Stimulated activated CD8-positive, alpha-beta memory T cell treated with anti-CD3 and anti-CD28 coated beads, Interleukin-12 subunit alpha, Interleukin-12 subunit beta, amount 100 ng/mL, for 24 hours (primary cell): ENCODE measurements around the gene PDLIM5.
"Not testable (repeated sequence)": the region's sequence is repeated elsewhere in the genome, so short reads cannot be mapped to it uniquely, and the experiment has no call there.

Source experiments
- DNase-seq: peaks from one replicate; pipeline ENCODE4 v3.0.0-alpha.2; 2020; ENCODE audit errors: extremely low read depth

The PDLIM5 gene

GRCh38 chr4:94462572-94462971, 10.8 kb downstream of the PDLIM5 start:
- no peak for DNase-seq

DNA sequence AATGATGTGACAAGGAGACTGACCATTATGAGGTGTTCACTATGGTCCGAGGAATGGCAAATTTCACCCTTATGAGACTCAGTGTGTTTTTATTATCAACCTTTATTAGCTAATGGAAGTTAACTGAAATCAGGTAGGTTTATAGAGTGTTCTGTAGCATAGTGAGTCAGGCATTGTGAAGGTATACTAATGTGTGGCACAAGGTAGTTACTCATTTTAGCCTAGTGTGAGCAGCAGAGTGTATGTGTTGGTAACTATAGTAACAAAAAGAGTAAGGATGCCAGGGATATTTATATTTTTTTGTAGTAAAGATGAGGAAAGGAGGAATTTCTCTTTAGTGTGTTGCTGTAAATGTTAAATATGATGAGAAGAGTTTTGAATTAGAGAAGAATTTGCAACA, 12.0 kb downstream of the PDLIM5 start:
- no peak for DNase-seq

DNA sequence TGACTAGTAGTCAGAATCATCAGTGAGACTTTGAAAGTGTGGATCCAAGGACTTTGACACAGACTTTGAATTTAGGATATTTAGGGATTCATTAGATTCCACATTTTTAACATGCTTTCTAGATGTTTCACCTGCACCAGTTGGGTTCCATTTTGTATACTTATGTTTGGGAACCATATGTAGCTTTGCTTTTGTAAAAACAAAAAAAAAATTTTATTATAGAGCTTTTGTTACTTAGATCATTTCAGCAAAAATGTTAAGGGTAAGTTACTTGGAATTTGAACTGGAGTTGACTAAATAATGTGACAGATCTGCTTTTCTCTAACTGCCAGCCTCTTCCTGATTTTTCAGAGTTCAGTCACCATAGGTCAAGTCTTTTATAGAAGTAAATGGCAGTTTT, 14.6 kb downstream of the PDLIM5 start:
- no peak for DNase-seq

DNA sequence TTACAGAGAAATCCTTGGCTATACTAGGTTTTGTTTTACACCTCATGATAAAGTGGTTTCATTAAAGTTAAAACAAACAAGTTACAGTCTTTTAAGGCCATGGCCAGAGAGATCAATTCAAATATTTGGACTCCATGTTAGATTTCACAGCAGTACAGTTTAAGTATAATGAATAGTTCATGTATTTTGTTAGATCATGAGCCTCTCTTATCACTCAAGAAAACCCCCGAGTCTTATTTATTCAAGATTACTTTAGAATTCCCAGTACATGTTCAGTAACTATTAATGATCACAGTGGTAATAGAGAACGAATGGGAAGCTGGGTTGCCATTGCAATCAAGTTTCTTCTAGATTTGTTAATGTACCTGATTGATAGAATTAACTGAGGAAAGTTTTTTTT, 15.2 kb downstream of the PDLIM5 start:
- no peak for DNase-seq

- DNase-seq = no peak
Measured at GRCh38 chr4:94468093-94468769, 16.5 kb downstream of the PDLIM5 start.

- DNase-seq = no peak
Measured at GRCh38 chr4:94469221-94469784, 17.6 kb downstream of the PDLIM5 start.

GRCh38 chr4:94470132-94470531, 18.4 kb downstream of the PDLIM5 start:
- no peak for DNase-seq

DNA sequence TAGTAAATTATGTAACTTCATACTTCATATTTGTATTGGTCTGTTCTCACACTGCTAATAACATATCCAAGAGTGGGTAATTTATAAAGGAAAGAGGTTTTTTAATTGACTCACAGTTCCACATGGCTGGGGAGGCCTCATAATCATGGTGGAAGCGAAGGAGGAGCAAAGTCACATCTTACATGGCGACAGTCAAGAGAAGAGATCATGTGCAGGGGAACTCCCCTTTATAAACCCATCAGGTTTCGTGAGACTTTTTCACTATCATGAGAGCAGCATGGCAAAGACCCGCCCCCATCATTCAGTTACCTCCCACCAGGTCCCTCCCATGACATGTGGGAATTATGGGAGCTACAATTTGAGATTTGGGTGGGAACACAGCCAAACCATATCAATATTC, 19.0 kb downstream of the PDLIM5 start:
- DNase-seq = not testable (repeated sequence)

GRCh38 chr4:94472056-94472826, 20.5 kb downstream of the PDLIM5 start:
- DNase-seq = no peak

DNA sequence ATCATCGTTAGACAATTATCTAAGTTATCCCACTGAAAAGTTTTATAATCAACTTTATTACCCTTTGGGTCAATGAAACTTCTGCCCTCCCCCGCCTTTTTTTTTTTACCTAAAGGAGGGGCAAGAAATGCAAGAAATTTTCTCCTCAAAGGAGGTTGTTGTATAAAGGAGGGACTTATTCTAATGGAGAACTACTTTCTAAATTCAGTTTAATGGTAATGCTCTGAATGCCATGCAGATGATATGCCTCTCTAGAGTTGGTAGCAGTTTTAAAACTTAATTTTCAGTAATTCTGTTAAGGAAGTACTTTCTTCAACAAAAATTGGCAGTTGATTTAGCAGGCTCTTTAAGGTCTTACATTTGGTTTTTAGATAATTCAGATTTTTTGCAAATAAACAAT, 23.3 kb downstream of the PDLIM5 start:
- DNase-seq = no peak

- no peak for DNase-seq
Measured at GRCh38 chr4:94475794-94476193, 24.1 kb downstream of the PDLIM5 start.

DNA sequence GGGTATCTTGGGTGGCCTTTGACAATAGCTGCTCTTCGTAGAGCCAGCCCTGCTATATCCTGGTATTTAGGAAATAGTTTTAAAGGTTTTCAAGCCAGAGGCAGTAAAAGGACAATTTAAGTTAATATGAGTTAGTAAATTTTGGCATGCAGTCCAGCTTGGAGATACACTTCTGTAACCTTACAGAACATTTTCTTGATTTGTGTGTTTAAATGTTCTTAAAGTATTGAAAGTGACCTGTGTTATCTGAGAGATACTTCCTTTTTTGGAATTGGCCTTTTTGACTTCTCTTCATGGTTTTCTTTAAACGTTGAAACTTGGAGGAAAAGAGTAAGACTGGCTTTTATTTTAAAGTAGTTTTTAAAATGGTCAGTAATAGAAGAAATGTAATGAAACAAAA, 25.5 kb downstream of the PDLIM5 start:
- DNase-seq = no peak

DNA sequence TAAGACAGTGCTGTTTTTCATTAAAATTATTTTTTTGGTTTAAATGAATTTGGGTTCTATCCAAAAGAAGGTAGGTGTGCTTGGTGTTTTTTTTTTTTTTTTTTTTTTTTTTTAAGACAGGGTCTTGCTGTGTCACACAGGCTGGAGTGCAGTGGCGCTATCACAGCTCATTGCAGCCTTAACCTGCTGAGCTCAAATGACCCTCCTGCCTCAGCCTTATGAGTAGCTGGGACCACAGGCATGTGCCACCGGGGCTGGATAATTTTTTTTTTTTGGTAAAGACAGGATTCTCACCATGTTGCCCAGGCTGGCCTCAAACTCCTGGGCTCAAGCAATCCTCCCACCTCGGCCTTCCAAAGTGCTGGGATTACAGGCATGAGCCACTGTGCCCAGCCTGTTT, 27.1 kb downstream of the PDLIM5 start:
- not testable (repeated sequence) for DNase-seq

- no peak for DNase-seq
Measured at GRCh38 chr4:94479358-94480141, 27.8 kb downstream of the PDLIM5 start.

DNA sequence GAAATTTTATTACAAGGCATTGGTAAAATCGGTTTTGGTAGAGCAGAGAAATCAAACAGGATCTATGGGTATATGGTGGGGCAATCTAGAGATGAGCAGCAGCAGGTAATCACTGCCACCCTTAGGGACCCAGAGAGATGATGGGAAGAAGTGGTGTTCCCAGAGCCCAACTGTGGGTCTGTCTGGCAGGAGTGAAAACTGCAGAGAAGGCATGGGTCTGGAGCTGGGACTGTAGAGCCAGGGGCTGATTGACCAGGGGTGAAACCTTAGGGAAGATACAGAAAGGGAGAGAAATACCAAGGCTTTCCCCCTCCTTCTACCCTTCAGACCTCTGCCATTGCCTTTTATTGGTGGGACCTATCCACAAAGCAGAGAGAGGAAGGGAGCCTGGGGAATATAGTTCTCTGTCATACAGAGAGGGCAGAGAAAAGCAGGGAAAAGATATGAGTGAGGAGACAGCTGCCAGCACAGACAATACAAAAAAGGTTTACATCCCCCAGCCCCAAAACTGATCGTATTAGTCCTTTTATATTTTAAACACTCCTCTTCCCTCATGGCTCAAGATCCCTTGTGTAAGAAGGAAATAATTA, 28.7 kb downstream of the PDLIM5 start:
- no peak for DNase-seq

DNA sequence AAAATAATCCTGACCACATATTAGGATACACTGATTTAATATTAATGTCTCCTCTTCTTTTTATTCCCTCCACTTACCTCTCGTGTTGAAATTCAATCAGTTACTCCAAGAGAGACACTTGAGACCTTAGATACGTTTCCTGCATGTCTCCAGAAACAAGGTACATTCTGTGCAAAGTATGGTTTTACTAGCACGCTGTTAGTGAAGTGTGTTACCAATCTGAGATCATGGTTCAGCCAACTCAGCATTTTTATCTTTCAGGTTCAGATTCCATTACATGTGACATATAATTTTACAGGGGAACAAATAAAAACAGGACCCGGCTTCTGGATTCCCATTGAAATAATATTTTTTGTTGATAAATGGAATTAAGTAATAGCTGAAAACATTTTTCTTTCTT, 32.2 kb downstream of the PDLIM5 start:
- no peak for DNase-seq

DNA sequence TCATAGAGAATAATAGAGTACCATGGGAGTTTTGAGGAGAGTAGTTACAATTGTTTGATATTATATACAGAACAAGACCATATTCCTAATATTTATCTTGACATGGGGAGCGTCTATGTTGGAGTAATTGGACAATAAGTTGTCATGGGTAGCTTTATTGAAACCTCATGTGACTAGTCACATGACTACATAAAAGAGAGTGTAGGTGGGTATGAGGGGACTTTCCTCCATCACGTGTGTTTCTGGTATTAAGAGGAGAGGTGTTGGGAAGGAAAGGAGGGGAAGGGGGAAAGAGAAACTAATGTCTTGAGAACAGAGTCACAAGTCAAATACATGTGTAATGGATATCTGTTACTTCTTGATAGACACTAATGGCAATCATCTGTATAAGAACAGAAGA, 33.1 kb downstream of the PDLIM5 start:
- DNase-seq = no peak

DNA sequence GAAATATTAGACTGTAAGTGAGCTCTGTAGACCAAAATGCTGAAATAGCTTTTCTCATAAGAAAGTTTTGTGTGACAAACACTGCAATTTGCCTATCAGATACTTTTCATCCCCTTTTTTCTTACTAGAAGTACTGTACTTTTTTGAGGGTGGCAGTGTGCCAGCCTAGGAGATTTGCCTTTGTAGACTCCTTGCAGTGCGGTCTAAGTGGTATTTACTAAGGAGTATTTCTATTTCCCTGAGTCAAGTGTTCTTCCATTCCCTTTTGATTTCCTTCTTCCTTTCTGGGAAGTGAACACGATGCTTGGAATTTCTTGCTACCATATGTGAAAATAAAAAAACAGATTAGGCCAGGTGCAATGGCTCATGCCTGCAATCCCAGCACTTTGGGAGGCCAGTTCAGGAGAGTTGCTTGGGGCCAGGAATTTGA, 34.6 kb downstream of the PDLIM5 start:
- no peak for DNase-seq

- no peak for DNase-seq
Measured at GRCh38 chr4:94488670-94489069, 36.9 kb downstream of the PDLIM5 start.

GRCh38 chr4:94489098-94489497, 37.4 kb downstream of the PDLIM5 start:
- DNase-seq = no peak

DNA sequence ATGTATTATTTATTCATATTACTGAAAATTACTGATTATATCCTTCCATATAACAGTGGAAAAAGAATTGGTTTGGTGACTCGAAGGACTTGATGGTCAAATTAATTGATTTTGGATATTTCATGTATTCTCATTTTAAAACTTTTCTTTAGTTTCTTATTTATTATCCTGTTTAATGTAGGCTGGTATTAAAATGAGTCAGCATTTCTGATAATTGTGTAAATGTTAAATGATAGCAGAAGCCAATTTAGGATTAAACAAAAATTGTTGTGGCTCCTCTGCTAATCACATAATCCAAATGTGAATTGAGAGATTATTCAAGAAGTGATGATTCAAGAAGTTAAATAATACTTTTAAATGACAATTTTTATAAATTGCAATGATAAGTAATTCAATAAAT, 38.7 kb downstream of the PDLIM5 start:
- no peak for DNase-seq

- no peak for DNase-seq
Measured at GRCh38 chr4:94491322-94491721, 39.6 kb downstream of the PDLIM5 start.
